Activated naive CD8-positive, alpha-beta T cell treated with anti-CD3 and anti-CD28 coated beads, Interleukin-2, amount 10 ng/mL, durations not matched to agents 7 days and 5 days (primary cell): ENCODE data around the gene CMKLR1. TPM values are rescaled to one million over a fixed set of nuclear protein-coding genes. Genes with fewer than 3 reads are reported as not detected.

Source experiments
- total RNA-seq, 2 experiments: library from RNA; stranded (reverse); gene quantifications; one replicate each; pipeline ENCODE4 v1.2.3, GENCODE V29; 2021

Gene CMKLR1
- total RNA-seq, 2 experiments from 2014 or later, result 0.82 to 1.0 TPM

Other genes starting within 250 kb of the CMKLR1 start
- gene WSCD2, start 210.0 kb downstream of the CMKLR1 start, total RNA-seq, result not detected
- 1 to 10 TPM; 6.8 to 6.9 TPM for gene FICD, start 176.0 kb upstream of the CMKLR1 start, total RNA-seq
- 10 to 100 TPM; 79.9 to 88.3 TPM for gene SART3, start 221.9 kb upstream of the CMKLR1 start, total RNA-seq
- 10 to 100 TPM; 86.8 to 89.6 TPM for gene ISCU, start 223.3 kb upstream of the CMKLR1 start, total RNA-seq